ENCODE measurements around the gene KREMEN2.
"Not testable (repeated sequence)": the region's sequence is repeated elsewhere in the genome, so short reads cannot be mapped to it uniquely, and the experiment has no call there.

- TF ChIP-seq CTCF (conservative IDR thresholded peaks at IDR 0.05; ENCODE audit: low read depth, low read length); SMC3 (IDR thresholded peaks at IDR 0.05; ENCODE audit: low read depth, low read length); POLR2A (IDR thresholded peaks at IDR 0.05; ENCODE audit: low read depth, low read length); BHLHE40 (IDR thresholded peaks at IDR 0.05; ENCODE audit: low read depth, low read length); RAD21 (IDR thresholded peaks at IDR 0.05; ENCODE audit: low read length); NFE2L2 (IDR thresholded peaks at IDR 0.05; ENCODE audit: low read depth, low read length); MAZ (IDR thresholded peaks at IDR 0.05; ENCODE audit: borderline replicate concordance, low read depth, low read length); FOS (IDR thresholded peaks at IDR 0.05; ENCODE audit: low read depth, low read length); USF2 (IDR thresholded peaks at IDR 0.05; ENCODE audit: low read depth, low read length); CEBPB (IDR thresholded peaks at IDR 0.05; ENCODE audit: low read depth, low read length): not testable (repeated sequence)
These were observed 20.4 kb upstream of the KREMEN2 start for GRCh38 chr16:2943716-2944115.
